Stimulated activated effector memory CD8-positive, alpha-beta T cell treated with anti-CD3 and anti-CD28 coated beads, Interleukin-12 subunit alpha, Interleukin-12 subunit beta, amount 100 ng/mL, for 72 hours (primary cell): ENCODE measurements around the gene CRABP2.
A peak's percentile ranks its signal among the peaks of the same experiment; 100 is the strongest.

Source experiments
- ATAC-seq: fragments of 150-1000 bp; cut with Tn5 transposase; 2 replicates; pipeline ENCODE4 v1.10.0; 2021
- DNase-seq, 2 donors: peaks; one replicate each; pipeline ENCODE4 v3.0.0; 2021 to 2022; ENCODE audit warnings: low spot score in 2 of 2
- H3K27ac Mint-ChIP-seq: one replicate; pipeline ENCODE4 v1.8.0; 2022; ENCODE audit warnings: mild to moderate bottlenecking, mixed read lengths
- H3K36me3 Mint-ChIP-seq: one replicate; pipeline ENCODE4 v1.8.0; 2022; ENCODE audit warnings: mild to moderate bottlenecking, mixed read lengths
- H3K4me1 Mint-ChIP-seq: one replicate; pipeline ENCODE4 v1.8.0; 2022; ENCODE audit warnings: mixed read lengths
- H3K4me3 Mint-ChIP-seq: one replicate; pipeline ENCODE4 v1.8.0; 2022; ENCODE audit warnings: mild to moderate bottlenecking, mixed read lengths
- H3K9me3 Mint-ChIP-seq: one replicate; pipeline ENCODE4 v1.8.0; 2022; ENCODE audit warnings: mixed read lengths

Gene CRABP2

GRCh38 chr1:156675210-156676113 is 29.9 kb downstream of the CRABP2 start:
- H3K4me3 Mint-ChIP-seq, result no peak overlapping the region

GRCh38 chr1:156673387-156674121 is 31.8 kb downstream of the CRABP2 start:
- H3K27ac Mint-ChIP-seq, result no peak overlapping the region
- no peak for ATAC-seq
- no peak for DNase-seq
- peaks cover 14% of the 10 kb centered on the region for H3K4me1 Mint-ChIP-seq
- no peak overlapping the region for H3K4me3 Mint-ChIP-seq
- H3K36me3 Mint-ChIP-seq, result no peaks in the 10 kb centered on the region
- H3K9me3 Mint-ChIP-seq, result no peaks in the 10 kb centered on the region

More at GRCh38 chr1:156675210-156676113, 29.9 kb downstream of the CRABP2 start:
- no peak for DNase-seq
- Mint-ChIP-seq H3K36me3 (no peaks in the 10 kb centered on the region), H3K4me1 (peaks cover 14% of the 10 kb centered on the region), H3K9me3 (no peaks in the 10 kb centered on the region), H3K27ac (no peak overlapping the region)
- no peak for ATAC-seq

- H3K36me3 Mint-ChIP-seq, result no peaks in the 10 kb centered on the region
- no peaks in the 10 kb centered on the region for H3K9me3 Mint-ChIP-seq
- DNase-seq (no peak), ATAC-seq (no peak)
- peaks cover under 1% of the 10 kb centered on the region for H3K4me1 Mint-ChIP-seq
- peak overlapping the region; percentile 20 for H3K27ac Mint-ChIP-seq
- H3K4me3 Mint-ChIP-seq, result no peak overlapping the region
These were observed 33.6 kb downstream of the CRABP2 start for GRCh38 chr1:156671804-156672203.

- DNase-seq (no peak), ATAC-seq (no peak)
- no peaks in the 10 kb centered on the region for H3K36me3 Mint-ChIP-seq
- H3K4me3 Mint-ChIP-seq, result no peak overlapping the region
- H3K9me3 Mint-ChIP-seq, result no peaks in the 10 kb centered on the region
- H3K4me1 Mint-ChIP-seq, result no peaks in the 10 kb centered on the region
- H3K27ac Mint-ChIP-seq, result peak overlapping the region; percentile 20
These were observed 34.6 kb downstream of the CRABP2 start for GRCh38 chr1:156670791-156671190.

GRCh38 chr1:156670359-156670758 is 35.0 kb downstream of the CRABP2 start:
- Mint-ChIP-seq H3K36me3 (no peaks in the 10 kb centered on the region), H3K27ac (peak overlapping the region; percentile 20), H3K4me3 (no peak overlapping the region), H3K9me3 (no peaks in the 10 kb centered on the region), H3K4me1 (no peaks in the 10 kb centered on the region)
- ATAC-seq, result no peak
- no peak for DNase-seq

- no peak for DNase-seq
- Mint-ChIP-seq H3K36me3 (no peaks in the 10 kb centered on the region), H3K4me3 (no peak overlapping the region), H3K9me3 (no peaks in the 10 kb centered on the region), H3K4me1 (no peaks in the 10 kb centered on the region), H3K27ac (peak overlapping the region; percentile 20)
- ATAC-seq, result no peak
These were observed 35.6 kb downstream of the CRABP2 start for GRCh38 chr1:156669794-156670193.

GRCh38 chr1:156668801-156669637 is 36.4 kb downstream of the CRABP2 start:
- Mint-ChIP-seq H3K27ac (peak overlapping the region; percentile 20), H3K4me3 (no peak overlapping the region), H3K9me3 (no peaks in the 10 kb centered on the region), H3K4me1 (no peaks in the 10 kb centered on the region), H3K36me3 (no peaks in the 10 kb centered on the region)
- no peak for DNase-seq
- no peak for ATAC-seq

GRCh38 chr1:156667968-156668709 is 37.2 kb downstream of the CRABP2 start:
- Mint-ChIP-seq H3K4me1 (no peaks in the 10 kb centered on the region), H3K9me3 (no peaks in the 10 kb centered on the region), H3K27ac (no peak overlapping the region), H3K36me3 (no peaks in the 10 kb centered on the region), H3K4me3 (no peak overlapping the region)
- no peak for ATAC-seq
- no peak for DNase-seq

GRCh38 chr1:156667610-156667967 is 37.8 kb downstream of the CRABP2 start:
- DNase-seq (no peak), ATAC-seq (no peak)
- Mint-ChIP-seq H3K4me1 (no peaks in the 10 kb centered on the region), H3K4me3 (no peak overlapping the region), H3K36me3 (no peaks in the 10 kb centered on the region), H3K9me3 (no peaks in the 10 kb centered on the region), H3K27ac (no peak overlapping the region)

GRCh38 chr1:156666862-156667609 is 38.3 kb downstream of the CRABP2 start:
- DNase-seq (no peak), ATAC-seq (no peak)
- H3K9me3 Mint-ChIP-seq, result no peaks in the 10 kb centered on the region
- peak overlapping the region; percentile 52 for H3K27ac Mint-ChIP-seq
- no peak overlapping the region for H3K4me3 Mint-ChIP-seq
- no peaks in the 10 kb centered on the region for H3K36me3 Mint-ChIP-seq
- peaks cover 4% of the 10 kb centered on the region for H3K4me1 Mint-ChIP-seq

GRCh38 chr1:156665539-156665938 is 39.8 kb downstream of the CRABP2 start:
- H3K4me1 Mint-ChIP-seq, result peaks cover 19% of the 10 kb centered on the region
- no peak overlapping the region for H3K4me3 Mint-ChIP-seq
- peaks cover 9% of the 10 kb centered on the region for H3K36me3 Mint-ChIP-seq
- no peaks in the 10 kb centered on the region for H3K9me3 Mint-ChIP-seq
- no peak for DNase-seq
- no peak overlapping the region for H3K27ac Mint-ChIP-seq
- no peak for ATAC-seq

- peak overlapping the region; percentile 73 for H3K27ac Mint-ChIP-seq
- H3K4me3 Mint-ChIP-seq, result no peak overlapping the region
These were observed 40.5 kb downstream of the CRABP2 start for GRCh38 chr1:156664767-156665411.

GRCh38 chr1:156664046-156664766 is 41.2 kb downstream of the CRABP2 start:
- H3K9me3 Mint-ChIP-seq, result no peaks in the 10 kb centered on the region

More at GRCh38 chr1:156664767-156665411, 40.5 kb downstream of the CRABP2 start:
- H3K4me1 Mint-ChIP-seq, result peaks cover 26% of the 10 kb centered on the region
- DNase-seq (no peak), ATAC-seq (no peak)
- H3K36me3 Mint-ChIP-seq, result peaks cover 15% of the 10 kb centered on the region
- no peaks in the 10 kb centered on the region for H3K9me3 Mint-ChIP-seq

More at GRCh38 chr1:156664046-156664766, 41.2 kb downstream of the CRABP2 start:
- peaks cover 33% of the 10 kb centered on the region for H3K4me1 Mint-ChIP-seq
- DNase-seq, result no peak
- peak overlapping the region; percentile 73 for H3K27ac Mint-ChIP-seq
- no peak for ATAC-seq
- no peak overlapping the region for H3K4me3 Mint-ChIP-seq
- H3K36me3 Mint-ChIP-seq, result peaks cover 21% of the 10 kb centered on the region
